KMS-11 (cell line): ENCODE results near the gene PRKCE.

Experiments used
- H2AFZ ChIP-seq: fragments of 200-600 bp; sonication (generic); 2 replicates; pipeline ENCODE4 v1.6.1; 2016; ENCODE audit warnings: antibody characterized with exemption, mixed run types, low read depth
- H3K27ac ChIP-seq: fragments of 200-600 bp; sonication (generic); 2 replicates; pipeline ENCODE4 v1.6.1; 2016; ENCODE audit warnings: mild to moderate bottlenecking, mixed run types
- H3K27me3 ChIP-seq: fragments of 200-600 bp; sonication (generic); 2 replicates; pipeline ENCODE4 v1.6.1; 2017; ENCODE audit warnings: mild to moderate bottlenecking, low read depth, mixed run types, moderate library complexity; ENCODE audit not compliant: insufficient read depth
- H3K36me3 ChIP-seq: fragments of 200-600 bp; sonication (generic); 2 replicates; pipeline ENCODE4 v1.6.1; 2017; ENCODE audit warnings: mild to moderate bottlenecking, mixed run types; ENCODE audit not compliant: insufficient read depth
- H3K4me1 ChIP-seq: fragments of 200-600 bp; sonication (generic); 2 replicates; pipeline ENCODE4 v1.6.1; 2016; ENCODE audit warnings: mild to moderate bottlenecking, low read depth, mixed run types; ENCODE audit not compliant: poor library complexity, severe bottlenecking
- H3K4me2 ChIP-seq: fragments of 200-600 bp; sonication (generic); 2 replicates; pipeline ENCODE4 v1.7.0; 2016; ENCODE audit warnings: mild to moderate bottlenecking, mixed run types
- H3K4me3 ChIP-seq: fragments of 200-600 bp; sonication (generic); IDR thresholded peaks from 2 replicates; pipeline ENCODE4 v1.6.1; 2017; ENCODE audit warnings: low read depth, low read length, mixed read lengths; ENCODE audit not compliant: insufficient read depth
- H3K79me2 ChIP-seq: fragments of 200-600 bp; sonication (generic); 2 replicates; pipeline ENCODE4 v1.6.1; 2016; ENCODE audit warnings: low read depth, mixed run types; ENCODE audit not compliant: insufficient read depth
- H3K9ac ChIP-seq: fragments of 200-600 bp; sonication (generic); 2 replicates; pipeline ENCODE4 v1.6.1; 2016; ENCODE audit warnings: mild to moderate bottlenecking, mixed run types
- H4K20me1 ChIP-seq: fragments of 200-600 bp; sonication (generic); 2 replicates; pipeline ENCODE4 v1.6.1; 2016; ENCODE audit warnings: mild to moderate bottlenecking, mixed run types; ENCODE audit not compliant: insufficient read depth
- TF ChIP-seq, protein P1 (sequence below): fragments of 200-600 bp; sonication (generic); conservative IDR thresholded peaks from 2 replicates; pipeline ENCODE4 v1.6.1; 2017; ENCODE audit warnings: low read depth, mild to moderate bottlenecking, antibody characterized with exemption, low read length, moderate library complexity, mixed read lengths

Gene PRKCE

DNA sequence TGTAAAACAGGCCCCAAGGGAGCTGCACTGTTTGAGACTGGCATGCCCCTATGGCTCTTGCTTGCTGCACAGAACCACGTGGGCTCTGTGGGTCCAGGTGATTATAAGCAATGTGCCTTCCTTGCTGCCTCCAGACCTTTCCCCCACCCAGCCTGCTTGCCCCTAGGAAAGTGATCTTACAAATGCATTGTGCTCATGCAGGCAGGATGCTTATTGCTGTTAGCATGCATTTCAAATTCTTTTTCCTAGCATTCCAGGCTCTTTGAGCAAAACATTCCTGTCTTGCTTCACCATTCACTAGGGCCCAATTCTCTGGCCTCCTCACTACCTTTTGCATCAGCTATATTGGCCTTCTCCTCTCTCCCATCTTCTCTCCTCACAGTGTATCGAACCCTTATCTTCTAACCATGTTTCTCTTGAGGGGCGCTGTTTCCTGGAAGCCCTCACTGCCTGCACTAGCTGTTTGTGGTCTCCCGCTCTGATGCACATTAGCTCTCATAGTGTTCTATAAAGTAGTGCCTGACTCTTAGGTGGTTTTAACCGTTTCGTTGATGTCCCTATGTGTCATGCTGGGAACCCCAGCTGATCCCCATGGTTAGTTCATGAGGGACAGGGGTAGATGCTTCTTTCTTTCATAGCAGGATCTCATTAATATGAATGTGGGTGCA lies 492.8 kb downstream of the PRKCE start:
- Histone ChIP-seq H3K79me2 (no peaks in the 10 kb centered on the region), H3K27ac (no peak overlapping the region), H4K20me1 (no peaks in the 10 kb centered on the region), H3K4me3 (no peak overlapping the region), H3K36me3 (no peaks in the 10 kb centered on the region), H3K4me1 (no peaks in the 10 kb centered on the region), H3K27me3 (no peaks in the 10 kb centered on the region), H3K4me2 (no peak overlapping the region), H3K9ac (no peak overlapping the region), H2AFZ (no peak overlapping the region)
- TF ChIP-seq, protein P1, sequence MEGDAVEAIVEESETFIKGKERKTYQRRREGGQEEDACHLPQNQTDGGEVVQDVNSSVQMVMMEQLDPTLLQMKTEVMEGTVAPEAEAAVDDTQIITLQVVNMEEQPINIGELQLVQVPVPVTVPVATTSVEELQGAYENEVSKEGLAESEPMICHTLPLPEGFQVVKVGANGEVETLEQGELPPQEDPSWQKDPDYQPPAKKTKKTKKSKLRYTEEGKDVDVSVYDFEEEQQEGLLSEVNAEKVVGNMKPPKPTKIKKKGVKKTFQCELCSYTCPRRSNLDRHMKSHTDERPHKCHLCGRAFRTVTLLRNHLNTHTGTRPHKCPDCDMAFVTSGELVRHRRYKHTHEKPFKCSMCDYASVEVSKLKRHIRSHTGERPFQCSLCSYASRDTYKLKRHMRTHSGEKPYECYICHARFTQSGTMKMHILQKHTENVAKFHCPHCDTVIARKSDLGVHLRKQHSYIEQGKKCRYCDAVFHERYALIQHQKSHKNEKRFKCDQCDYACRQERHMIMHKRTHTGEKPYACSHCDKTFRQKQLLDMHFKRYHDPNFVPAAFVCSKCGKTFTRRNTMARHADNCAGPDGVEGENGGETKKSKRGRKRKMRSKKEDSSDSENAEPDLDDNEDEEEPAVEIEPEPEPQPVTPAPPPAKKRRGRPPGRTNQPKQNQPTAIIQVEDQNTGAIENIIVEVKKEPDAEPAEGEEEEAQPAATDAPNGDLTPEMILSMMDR = no peak

DNA sequence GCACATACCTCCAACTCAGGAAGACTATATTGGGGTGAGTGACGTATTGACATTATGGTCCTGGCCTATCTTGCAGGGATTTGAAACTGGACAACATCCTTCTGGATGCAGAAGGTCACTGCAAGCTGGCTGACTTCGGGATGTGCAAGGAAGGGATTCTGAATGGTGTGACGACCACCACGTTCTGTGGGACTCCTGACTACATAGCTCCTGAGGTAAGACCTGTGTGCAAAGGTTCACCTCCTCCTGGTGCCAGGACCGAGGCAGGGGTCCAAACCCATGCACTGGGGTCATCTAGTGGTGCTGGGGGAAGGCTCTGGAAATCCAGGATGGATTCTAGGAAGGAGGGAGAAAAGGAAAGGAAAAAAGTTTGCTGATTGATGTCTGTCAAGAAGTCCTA lies 493.5 kb downstream of the PRKCE start:
- Histone ChIP-seq H3K27me3 (no peaks in the 10 kb centered on the region), H3K9ac (no peak overlapping the region), H3K4me1 (no peaks in the 10 kb centered on the region), H3K79me2 (no peaks in the 10 kb centered on the region), H4K20me1 (no peaks in the 10 kb centered on the region), H3K4me2 (no peak overlapping the region), H3K4me3 (no peak overlapping the region), H2AFZ (no peak overlapping the region), H3K27ac (no peak overlapping the region), H3K36me3 (no peaks in the 10 kb centered on the region)
- TF ChIP-seq, protein P1 = no peak

DNA sequence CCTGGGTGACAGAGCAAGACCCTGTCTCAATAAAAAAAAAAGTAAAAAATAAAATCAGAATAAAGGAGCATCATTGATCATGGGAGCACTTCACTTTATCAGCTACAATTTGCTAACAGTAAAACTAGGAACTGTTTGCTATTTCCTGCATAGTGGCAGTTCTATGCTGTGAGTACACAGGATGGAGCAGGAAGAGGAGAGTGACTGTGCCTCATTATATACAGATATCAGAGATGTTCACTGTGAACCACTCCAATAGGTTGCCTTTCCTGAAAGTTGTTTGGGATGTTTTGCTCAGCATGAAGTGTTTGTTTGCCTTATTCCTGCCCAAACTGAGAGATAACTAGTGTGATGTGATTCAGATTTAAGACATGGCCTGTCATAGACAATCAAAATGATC lies 494.4 kb downstream of the PRKCE start:
- no peaks in the 10 kb centered on the region for H3K4me1 ChIP-seq
- TF ChIP-seq, protein P1 = no peak

DNA sequence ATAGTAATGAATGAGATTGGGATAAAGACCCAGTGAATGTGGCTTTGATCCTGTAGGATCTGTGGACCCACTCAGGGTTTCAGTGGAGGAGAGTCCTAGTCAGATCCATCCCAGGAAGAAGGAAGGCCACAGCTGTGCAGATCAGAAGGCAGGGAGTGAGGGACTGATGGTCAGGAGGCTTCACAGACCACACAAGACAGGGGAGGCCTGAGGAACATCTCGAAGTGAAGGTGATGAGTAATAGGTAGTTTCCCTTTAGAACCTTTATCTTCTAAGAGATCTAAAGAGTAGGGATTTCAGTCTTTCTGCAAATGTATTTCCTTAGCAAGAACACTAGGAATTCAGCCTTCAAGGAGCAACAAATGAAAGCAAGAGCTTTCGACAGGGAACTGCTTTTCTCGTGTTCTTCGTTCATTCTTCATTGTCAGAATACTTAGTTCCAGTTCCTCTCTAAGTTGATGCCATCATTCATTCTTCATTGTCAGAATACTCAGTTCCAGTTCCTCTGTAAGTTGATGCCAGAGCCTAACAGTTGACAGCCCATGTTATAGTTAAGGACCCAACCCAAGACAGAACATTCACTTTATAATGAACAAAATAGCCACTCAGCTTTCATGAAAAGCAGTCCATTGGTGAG lies 495.5 kb downstream of the PRKCE start:
- TF ChIP-seq, protein P1 = no peak
- no peak overlapping the region for H3K4me3 ChIP-seq

More for the DNA sequence above, 494.4 kb downstream of the PRKCE start:
- H3K4me3 ChIP-seq = no peak overlapping the region
- no peak overlapping the region for H2AFZ ChIP-seq
- H3K27me3 ChIP-seq = no peaks in the 10 kb centered on the region
- no peaks in the 10 kb centered on the region for H4K20me1 ChIP-seq
- H3K4me2 ChIP-seq = no peak overlapping the region
- no peak overlapping the region for H3K9ac ChIP-seq
- no peaks in the 10 kb centered on the region for H3K79me2 ChIP-seq
- no peaks in the 10 kb centered on the region for H3K36me3 ChIP-seq
- H3K27ac ChIP-seq = no peak overlapping the region

More for the DNA sequence above, 495.5 kb downstream of the PRKCE start:
- no peaks in the 10 kb centered on the region for H3K79me2 ChIP-seq
- H3K9ac ChIP-seq = no peak overlapping the region
- no peaks in the 10 kb centered on the region for H3K4me1 ChIP-seq
- no peaks in the 10 kb centered on the region for H3K27me3 ChIP-seq
- H3K36me3 ChIP-seq = no peaks in the 10 kb centered on the region
- no peak overlapping the region for H2AFZ ChIP-seq
- H4K20me1 ChIP-seq = no peaks in the 10 kb centered on the region
- H3K27ac ChIP-seq = no peak overlapping the region
- no peak overlapping the region for H3K4me2 ChIP-seq
